Upper lobe of left lung (tissue), 4 donors: Measurements from ENCODE around the gene PVALEF.

Source experiments
- EP300 ChIP-seq, 4 donors: sonication (generic); formaldehyde crosslinking; IDR thresholded peaks; one replicate each; pipeline ENCODE4 v1.5.1; 2017; ENCODE audit warnings: antibody characterized with exemption in 4 of 4, control low read depth in 2 of 4
- POLR2A ChIP-seq, 4 donors: fragments of 450-650 bp; IDR thresholded peaks; one replicate each; pipeline ENCODE4 v1.5.1; 2016 to 2017; ENCODE audit warnings: antibody characterized with exemption in 4 of 4, mild to moderate bottlenecking in 2 of 4
- POLR2AphosphoS5 ChIP-seq, 2 donors: sonication (generic); formaldehyde crosslinking; IDR thresholded peaks; one replicate each; pipeline ENCODE4 v1.5.1; 2017; ENCODE audit warnings: antibody characterized with exemption in 2 of 2
- TF ChIP-seq, protein P1 (sequence below), 6 experiments: fragments of 450-650 bp in 4 of 6; fragments of 200-600 bp in 2 of 6; sonication (generic) in 2 of 6; IDR thresholded peaks; one replicate each; pipeline ENCODE4 v1.5.1; 2016 to 2019; ENCODE audit warnings: antibody characterized with exemption in 6 of 6

GRCh38 chr17:81221842-81222619 is 56.7 kb downstream of the PVALEF start:
- TF ChIP-seq, protein P1, sequence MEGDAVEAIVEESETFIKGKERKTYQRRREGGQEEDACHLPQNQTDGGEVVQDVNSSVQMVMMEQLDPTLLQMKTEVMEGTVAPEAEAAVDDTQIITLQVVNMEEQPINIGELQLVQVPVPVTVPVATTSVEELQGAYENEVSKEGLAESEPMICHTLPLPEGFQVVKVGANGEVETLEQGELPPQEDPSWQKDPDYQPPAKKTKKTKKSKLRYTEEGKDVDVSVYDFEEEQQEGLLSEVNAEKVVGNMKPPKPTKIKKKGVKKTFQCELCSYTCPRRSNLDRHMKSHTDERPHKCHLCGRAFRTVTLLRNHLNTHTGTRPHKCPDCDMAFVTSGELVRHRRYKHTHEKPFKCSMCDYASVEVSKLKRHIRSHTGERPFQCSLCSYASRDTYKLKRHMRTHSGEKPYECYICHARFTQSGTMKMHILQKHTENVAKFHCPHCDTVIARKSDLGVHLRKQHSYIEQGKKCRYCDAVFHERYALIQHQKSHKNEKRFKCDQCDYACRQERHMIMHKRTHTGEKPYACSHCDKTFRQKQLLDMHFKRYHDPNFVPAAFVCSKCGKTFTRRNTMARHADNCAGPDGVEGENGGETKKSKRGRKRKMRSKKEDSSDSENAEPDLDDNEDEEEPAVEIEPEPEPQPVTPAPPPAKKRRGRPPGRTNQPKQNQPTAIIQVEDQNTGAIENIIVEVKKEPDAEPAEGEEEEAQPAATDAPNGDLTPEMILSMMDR (IDR thresholded peaks at IDR 0.05), result no peak
- TF ChIP-seq POLR2AphosphoS5 (IDR thresholded peaks at IDR 0.05), result no peak
- TF ChIP-seq POLR2A (IDR thresholded peaks at IDR 0.05), result no peak
- no peak for TF ChIP-seq EP300 (IDR thresholded peaks at IDR 0.05)
